Measurements from ENCODE around the gene PLEKHA1.

PLEKHA1 gene

GRCh38 chr10:122462533-122463465 is 88.3 kb downstream of the PLEKHA1 start:
- DNase-seq: peak; percentile 13

- DNase-seq: no peak
Measured at GRCh38 chr10:122463466-122464249, 89.2 kb downstream of the PLEKHA1 start.

- DNase-seq: no peak
Measured at GRCh38 chr10:122464250-122464510, 89.7 kb downstream of the PLEKHA1 start.

- no peak for DNase-seq
Measured at GRCh38 chr10:122464586-122464985, 90.1 kb downstream of the PLEKHA1 start.

GRCh38 chr10:122465401-122466040 is 91.0 kb downstream of the PLEKHA1 start:
- DNase-seq: no peak

- DNase-seq: no peak
Measured at GRCh38 chr10:122466951-122467381, 92.5 kb downstream of the PLEKHA1 start.

- DNase-seq: no peak
Measured at GRCh38 chr10:122467701-122468100, 93.2 kb downstream of the PLEKHA1 start.

- no peak for DNase-seq
Measured at GRCh38 chr10:122468307-122468925, 93.9 kb downstream of the PLEKHA1 start.

GRCh38 chr10:122468926-122469781 is 94.6 kb downstream of the PLEKHA1 start:
- DNase-seq: no peak

- DNase-seq: no peak
Measured at GRCh38 chr10:122469848-122470247, 95.3 kb downstream of the PLEKHA1 start.

GRCh38 chr10:122471531-122472177 is 97.1 kb downstream of the PLEKHA1 start:
- no peak for DNase-seq

- DNase-seq: no peak
Measured at GRCh38 chr10:122473116-122473515, 98.6 kb downstream of the PLEKHA1 start.

- DNase-seq: no peak
Measured at GRCh38 chr10:122474131-122474818, 99.8 kb downstream of the PLEKHA1 start.

GRCh38 chr10:122475100-122475499 is 100.6 kb downstream of the PLEKHA1 start:
- no peak for DNase-seq

GRCh38 chr10:122475591-122476332 is 101.3 kb downstream of the PLEKHA1 start:
- DNase-seq: no peak

- DNase-seq: no peak
Measured at GRCh38 chr10:122476333-122476695, 101.8 kb downstream of the PLEKHA1 start.

GRCh38 chr10:122477436-122477835 is 102.9 kb downstream of the PLEKHA1 start:
- DNase-seq: no peak

GRCh38 chr10:122478971-122479370 is 104.5 kb downstream of the PLEKHA1 start:
- no peak for DNase-seq

- no peak for DNase-seq
Measured at GRCh38 chr10:122480146-122480833, 105.8 kb downstream of the PLEKHA1 start.

All from activated CD4-positive, alpha-beta T cell treated with anti-CD3 and anti-CD28 coated beads, Interleukin-2, Interleukin-6, amounts not matched to agents 100 ng/mL and 50 ng/mL, durations not matched to agents 16 hours and 8 hours (primary cell).